NCI-H146 treated with DMSO at 0.1 percent for 48 hours (cell line): Measurements from ENCODE around the gene MAP3K13.

Experiments used
- DNase-seq: peaks from one replicate; lab custom pipeline; 2025; ENCODE audit not compliant: unreplicated experiment; lab: John Stamatoyannopoulos, UW

Gene MAP3K13

DNA sequence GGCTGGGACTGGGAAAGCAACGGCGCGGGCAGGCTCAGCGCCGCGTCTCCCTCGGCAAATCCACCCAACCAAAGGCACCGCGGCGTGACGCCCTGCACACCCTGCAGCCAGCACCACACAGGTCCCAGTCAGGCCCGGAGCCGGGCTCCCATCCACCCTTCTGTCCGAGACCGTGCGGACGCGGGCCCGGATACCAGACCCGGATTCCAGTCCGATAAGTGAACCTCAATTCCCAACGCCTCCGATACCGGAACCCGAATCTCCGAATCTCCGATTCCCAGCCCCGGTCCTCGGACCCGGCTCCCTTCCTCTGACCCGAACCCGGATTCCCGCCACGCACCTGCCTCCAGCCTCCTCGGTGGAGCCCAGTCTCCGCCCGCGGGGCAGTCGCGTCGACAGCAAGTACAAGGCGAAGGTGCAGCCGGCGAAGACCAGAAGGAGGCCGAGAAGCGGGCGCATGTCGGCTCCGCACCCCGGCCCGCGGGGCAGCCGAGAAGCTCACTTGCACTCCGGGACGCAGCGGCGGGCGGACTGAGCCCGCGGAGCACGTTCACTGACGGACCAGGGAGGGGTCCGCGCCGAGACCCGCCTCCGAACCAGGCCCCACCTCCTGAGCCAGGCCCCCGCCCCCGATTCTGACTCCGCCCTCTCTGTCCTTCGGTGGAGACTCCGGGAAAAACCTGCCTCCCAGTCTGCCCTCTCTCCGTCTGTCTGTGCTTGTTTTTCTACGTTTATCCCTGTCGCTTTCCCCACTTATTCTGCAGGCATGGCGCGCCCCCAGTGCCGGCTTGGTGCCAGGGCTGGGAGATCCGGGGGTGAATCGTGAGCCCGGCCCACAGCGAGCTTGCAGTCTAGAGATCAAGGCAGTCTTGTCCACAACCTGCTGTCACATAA, 135.8 kb downstream of the MAP3K13 start, which contains the start of gene TMEM41A:
TSS of gene TMEM41A (minus strand) at position 533 of the 894 bp plus-strand sequence. CDS start at position 459, 74 bp downstream.
- DNase-seq, result peak; percentile 92

DNA sequence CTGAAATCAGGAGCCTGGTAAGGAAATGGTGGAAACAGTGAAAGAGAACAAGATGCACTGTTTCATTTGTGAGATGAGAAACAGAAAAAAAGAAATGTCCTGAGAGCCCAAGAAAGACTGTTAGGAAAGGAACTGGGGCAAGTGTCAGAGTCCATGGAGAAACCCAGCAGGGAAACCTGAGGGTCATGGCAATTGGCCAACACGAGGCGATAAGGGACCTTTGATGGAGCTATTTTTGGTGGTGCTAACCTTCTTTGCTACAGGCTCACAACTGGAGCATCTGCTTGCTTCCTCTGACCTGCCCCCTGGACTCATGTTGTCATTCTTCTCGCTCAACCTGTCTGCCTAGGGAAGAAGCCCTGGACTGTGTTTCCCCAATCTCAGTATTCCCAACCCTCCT, 140.1 kb downstream of the MAP3K13 start:
- DNase-seq, result no peak

DNA sequence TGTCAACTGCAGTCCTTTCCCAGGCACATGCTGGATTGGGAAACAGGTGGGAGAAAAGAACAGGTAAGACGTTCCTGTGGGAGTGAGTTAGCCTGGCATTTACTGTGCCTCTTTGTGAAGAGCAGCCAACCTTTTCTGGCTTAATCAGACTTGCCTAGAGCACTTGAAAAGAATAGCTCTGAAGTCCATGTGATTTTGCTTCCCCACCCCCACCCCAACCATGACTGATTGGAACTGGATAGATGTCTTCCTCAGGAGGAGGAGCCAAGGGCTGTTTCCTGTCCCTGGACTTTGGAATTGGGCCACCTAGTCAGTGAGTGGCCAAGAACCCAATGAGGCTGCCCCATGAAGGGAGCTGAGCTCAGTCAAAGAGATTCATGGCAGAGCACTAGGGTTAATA, 140.6 kb downstream of the MAP3K13 start:
- DNase-seq, result no peak

DNA sequence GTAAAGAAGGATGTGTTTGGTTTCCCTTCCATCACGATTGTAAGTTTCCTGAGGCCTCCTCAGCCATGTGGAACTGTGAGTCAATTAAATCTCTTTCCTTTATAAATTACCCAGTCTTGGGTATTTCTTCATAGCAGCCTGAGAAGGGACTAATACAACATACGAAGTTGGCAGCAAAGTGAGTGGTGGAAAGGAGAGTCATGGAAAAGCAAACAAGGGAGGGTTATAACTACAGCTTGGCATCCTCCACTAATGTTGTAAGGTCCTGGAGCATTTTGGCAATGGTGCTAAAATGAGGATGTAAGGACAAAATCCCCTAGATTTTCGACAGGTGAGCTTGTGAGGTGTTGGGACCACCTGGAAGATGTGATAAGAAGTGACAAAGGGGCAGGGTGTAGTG, 141.7 kb downstream of the MAP3K13 start:
- no peak for DNase-seq

DNA sequence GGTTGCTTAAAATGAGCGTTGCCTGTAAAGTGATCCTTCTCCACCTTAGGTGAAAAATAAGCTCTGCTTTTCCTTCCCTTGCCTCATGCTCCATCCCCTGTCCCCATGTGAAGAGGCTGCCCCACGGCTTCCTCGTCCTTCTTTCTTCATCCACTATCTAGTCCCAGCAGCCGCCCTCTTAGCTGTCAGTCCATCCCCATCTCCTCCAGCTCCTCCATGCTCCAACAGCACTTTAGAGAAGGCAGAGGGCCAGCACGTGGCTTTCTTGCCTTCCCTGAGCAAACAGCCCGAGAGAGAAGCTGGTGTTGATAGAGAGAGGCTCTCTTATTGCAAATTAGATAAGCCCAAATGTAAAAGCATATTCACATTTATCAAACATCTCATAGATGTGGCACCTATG, 144.9 kb downstream of the MAP3K13 start:
- no peak for DNase-seq

DNA sequence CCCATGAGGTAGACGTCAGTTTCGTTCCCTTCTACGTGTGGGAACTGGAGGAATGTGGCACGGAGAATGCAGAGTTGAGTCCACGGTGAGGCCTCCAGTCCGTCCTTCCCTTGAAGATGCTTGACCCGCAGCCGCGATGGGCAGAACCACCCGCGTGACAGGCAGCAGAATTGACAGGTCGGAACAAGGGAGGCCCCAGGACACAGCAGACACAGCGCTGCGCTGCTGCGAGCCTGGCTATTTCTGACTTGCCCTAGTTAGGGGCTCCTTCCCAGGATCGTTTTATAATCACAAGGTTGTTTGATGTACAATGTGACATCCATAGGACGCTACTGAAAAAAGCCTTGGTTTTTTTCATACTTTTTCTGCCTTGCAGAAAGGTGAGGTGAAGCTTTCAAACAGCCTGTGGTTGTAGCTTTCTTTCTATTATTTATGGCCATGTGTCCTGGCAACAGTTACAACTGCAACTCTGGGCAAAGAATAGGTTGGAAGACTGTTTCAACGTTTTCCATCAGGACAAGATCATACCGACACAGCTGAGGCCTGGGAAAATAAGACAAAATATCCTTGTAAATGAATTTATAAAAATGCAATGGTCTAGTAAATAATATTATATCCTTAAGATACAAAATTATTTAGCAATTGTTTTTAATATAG, 145.5 kb downstream of the MAP3K13 start:
- DNase-seq, result no peak

DNA sequence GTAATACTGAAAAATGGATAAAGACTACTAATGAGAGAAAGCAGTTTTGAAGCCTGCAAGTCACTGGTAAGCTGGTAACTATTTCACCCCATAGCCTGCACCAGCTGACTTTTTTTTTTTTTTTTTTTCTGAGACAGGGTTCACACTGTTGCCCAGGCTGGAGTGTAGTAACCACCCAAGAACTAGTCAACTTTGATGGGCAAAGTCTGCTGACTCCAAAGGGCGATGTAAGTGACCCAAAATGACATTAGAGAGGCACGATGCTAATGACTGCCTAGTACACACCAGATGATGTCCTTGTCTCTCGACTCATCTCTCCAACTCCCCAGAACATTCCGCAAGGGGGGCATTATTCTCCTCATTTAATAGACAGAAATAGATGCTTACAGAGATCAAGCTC, 148.8 kb downstream of the MAP3K13 start:
- no peak for DNase-seq

DNA sequence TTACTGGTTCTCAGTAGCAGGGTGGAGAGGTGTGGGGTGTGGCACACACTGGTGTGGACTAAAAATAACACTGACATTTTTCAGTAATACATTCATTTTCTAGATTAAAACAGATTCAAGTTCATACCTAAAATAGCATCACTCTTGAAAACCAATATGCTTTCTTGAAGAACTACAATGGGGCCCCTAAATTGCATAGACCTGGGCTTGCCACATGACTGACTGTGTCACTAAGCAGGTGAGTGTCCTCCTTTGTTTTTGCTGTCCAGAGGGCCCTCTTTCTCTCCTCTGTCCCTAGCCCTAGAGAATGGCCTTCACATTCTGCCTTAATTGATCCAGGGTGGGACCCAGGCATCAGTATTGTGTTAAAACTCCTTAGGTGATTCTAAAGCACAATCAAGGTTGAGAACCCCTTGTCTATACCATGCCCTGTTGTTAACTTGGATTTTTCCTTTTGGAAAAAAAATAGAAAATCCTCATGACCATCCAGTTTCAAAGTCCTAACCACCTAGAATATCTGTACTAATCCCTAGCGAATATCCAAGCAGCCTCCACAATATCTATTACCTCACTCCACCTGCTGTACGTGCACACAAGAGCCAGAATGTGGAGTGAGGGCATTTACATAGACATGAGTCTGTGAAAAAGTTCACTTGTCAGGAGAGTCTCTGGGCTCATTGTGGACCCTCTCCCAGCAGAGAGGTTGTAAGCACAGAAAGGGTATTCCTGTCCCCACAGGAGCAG, 154.6 kb downstream of the MAP3K13 start:
- DNase-seq, result no peak

DNA sequence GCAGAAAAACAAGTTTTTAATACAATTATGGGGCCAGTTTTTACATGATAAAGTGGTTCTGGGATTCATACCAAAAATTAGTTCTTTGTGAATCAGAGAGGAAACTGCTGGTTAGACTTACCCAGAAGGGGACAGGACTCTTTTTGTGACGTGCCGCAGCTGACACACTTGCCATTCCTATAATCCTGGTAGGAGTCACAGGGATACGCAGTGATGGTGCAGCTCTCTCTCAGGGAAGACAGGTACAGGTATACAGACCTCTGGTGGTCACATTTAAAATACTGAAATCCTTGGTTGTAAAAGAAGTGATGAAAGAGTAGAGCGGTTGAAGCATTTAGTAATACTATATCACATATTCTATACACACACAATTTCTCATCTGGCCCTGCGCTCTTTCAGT, 156.1 kb downstream of the MAP3K13 start:
- DNase-seq, result no peak

DNA sequence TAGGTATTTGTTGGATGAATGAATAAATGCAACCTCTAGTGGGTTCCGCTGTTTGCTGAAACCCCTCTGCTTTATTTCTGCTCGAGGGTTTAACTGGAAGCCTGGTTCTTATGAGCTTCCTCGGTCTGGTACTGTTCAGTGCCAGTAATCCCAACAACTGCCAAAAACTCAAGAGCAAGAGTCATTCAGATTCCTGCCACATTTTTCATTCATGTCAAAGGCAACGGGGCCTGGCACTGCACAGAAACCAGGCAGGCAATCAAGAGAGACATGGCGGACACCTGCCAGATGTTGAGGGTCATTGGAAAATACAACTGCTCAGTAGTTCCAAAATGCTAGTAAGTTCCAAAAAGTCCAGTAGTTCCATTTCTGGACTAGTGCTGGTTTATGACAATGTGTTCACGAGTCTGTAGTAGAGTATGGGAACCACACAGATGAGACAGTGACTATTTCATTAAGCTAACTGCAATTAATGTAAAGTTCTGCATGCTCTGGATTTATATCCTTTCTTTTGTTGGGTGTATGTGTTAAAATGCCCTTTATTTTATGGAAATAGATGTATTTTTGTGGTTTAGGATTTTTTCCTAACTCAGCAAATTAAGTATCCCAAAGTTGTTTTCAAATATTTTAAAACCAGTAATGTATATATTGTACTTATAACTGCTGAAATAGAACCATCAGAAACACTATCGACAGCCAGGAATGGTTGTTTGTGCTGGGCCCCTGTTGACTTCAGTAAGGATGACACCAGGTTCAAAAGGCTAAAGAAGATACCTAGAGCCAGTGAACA, 158.6 kb downstream of the MAP3K13 start:
- no peak for DNase-seq

DNA sequence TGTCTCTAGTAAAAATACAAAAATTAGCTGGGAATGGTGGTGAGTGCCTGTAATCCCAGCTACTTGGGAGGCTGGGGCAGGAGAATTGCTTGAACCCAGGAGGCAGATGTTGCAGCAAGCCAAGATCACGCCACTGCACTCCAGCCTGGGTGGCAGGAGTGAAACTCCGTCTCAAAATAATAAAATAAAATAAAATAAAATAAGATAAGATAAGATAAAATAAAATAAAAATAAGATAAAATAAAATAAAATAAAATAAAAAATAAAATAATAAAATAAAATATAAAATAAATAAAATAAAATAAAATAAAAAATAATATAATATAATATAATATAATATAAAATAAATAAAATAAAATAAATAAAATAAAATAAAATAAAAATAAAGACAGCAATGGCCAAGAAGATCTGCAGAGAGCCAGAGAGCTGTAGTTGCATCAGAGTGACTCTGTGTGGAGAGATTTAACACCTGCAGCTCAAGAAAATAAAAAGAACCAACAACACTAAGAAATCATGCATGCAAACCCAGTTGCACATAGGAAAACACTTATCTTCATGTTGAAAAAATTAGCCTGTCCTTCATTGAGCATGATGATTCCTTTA, 163.5 kb downstream of the MAP3K13 start:
- no peak for DNase-seq

DNA sequence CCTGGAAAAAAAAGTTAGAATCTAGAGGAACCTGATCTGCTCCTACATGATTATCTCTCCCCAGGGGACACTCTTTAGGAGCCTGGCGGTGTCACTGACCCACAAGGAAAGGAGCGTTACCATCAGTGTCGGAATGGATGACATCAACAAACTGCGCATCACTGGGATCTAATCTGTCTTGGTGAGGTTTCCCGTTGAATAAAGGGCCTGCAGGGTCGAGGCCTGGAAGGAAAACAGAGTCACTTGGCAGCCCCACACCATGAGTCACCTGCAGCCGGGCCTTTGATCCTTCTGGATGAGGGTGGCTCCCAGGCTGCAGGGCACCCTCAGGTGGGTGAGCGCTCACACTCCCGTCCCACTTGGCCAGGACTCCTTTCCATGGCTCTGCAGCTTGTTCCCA, 164.4 kb downstream of the MAP3K13 start:
- no peak for DNase-seq

DNA sequence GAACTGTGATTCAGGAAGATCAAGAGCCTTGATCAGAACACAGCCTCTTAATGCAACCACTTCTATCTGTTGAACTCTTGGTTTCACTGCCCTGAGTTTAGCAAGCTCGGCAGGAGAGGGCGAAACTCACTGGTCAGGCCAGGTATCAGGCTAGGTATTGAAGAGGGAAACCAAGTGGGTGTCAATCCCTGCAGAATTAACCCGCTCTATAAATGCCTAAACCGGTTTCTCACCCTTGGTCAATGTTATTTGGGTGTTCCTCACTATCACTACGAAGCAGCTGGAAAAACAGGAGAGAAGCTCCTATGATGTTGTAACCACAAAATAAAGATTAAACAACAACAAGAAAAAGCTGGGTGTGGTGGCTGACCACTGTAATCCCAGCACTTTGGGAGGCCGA, 165.6 kb downstream of the MAP3K13 start:
- DNase-seq, result no peak

DNA sequence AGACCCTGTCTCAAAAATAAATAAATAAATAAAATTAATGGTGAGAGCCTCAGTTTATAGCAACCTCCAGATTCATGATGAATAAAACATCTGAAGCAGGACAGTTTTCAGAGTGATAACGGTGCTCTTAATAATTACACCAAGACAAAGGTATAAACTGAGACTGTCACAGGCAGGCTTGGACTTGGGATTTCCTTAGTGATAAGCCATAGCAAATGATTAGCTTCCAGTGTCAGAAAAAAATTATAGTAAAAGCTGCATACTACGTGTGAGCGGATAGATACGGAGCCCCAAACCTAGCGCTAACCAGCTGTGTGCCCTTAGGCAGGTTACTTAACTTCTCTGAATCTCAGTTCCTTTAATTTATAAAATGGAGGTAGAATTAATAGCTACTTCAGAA, 167.9 kb downstream of the MAP3K13 start:
- DNase-seq, result no peak

DNA sequence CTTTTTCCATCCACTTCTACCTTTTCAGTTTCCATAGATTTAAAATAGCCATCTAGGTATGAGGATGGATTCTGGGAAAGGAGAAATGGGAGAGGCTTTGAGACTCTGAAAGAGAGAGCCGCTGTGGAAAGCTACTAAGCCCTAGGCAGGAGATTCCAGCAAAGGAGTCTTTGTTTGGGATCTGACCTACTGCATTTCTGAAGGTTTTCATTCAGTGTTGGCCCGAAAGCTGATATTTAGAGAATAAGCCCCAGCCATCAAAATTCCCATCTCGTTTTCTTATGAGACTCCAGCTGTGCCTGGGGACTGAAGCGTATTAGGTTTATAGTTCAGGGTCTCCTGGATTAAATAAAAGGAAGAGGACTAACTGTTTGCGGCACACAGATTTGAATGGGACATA, 170.0 kb downstream of the MAP3K13 start:
- no peak for DNase-seq

DNA sequence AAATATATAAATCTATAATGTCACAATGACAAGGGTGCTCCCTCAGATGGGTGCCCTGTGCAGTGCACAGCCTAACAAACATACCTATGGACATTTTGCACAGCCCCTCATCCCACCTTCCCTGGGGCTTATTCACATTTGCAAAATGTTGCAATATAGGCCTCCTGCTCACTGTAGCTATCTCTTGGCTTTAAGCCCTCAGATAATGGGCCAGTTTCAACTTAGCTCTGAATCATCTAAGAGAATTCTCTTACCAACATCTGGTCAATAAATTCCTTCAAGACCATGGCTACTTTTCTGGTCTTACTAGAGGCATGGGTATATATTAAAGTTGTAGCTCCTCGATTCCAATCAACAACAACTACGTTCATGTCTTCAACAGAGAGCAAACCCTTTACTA, 171.6 kb downstream of the MAP3K13 start:
- no peak for DNase-seq

DNA sequence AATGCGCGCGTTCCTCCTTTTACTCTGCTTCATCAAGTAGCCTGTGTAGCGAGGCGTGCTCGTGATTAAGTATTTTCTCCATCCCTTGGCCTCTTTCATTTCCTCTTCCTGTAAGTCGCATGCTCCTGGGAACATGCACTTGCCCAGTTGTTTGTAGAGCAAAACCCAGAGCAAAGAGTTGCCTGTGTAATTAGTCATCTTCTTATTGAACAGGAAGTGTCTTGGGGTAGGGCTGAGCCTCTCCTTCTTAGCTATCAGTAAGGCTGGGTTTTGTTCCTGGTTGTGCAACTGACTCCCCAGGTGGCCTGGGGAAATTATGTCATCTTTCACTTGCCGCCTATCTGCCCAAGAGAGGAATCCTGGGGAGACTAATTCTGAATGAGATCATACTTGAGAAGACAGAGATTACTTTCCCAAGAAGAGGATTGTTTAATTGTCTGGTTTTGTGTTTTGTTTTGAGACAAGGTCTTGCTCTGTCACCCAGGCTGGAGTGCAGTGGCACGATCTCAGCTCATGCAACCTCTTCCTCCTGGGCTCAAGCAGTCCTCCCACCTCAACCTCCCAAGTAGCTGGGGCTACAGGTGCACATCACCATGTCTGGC, 174.5 kb downstream of the MAP3K13 start:
- no peak for DNase-seq
